ENCODE measurements around the gene MTURN.
"Not testable (repeated sequence)": the region's sequence is repeated elsewhere in the genome, so short reads cannot be mapped to it uniquely, and the experiment has no call there.

MTURN gene

GRCh38 chr7:30181211-30181610 lies 46.4 kb downstream of the MTURN start:
- no peak for DNase-seq

GRCh38 chr7:30181736-30182522 lies 47.1 kb downstream of the MTURN start:
- no peak for DNase-seq

DNA sequence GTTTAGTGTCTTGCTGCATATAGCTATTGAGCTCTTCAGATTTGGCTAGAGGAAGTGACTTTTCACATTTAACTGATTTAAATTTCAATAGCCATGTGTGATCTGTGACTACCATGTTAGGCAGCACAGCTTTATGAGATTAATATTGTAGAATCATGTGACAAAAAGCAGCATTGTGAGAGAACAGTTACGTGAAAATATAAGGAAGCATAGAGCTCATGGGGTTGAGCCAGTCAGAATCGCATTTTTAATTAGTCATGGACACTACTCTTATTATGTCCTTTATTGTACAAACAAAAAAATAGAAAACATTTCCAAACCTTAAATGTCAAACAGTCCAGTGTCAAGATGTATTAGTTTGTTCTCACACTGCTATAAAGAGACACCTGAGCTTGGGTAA lies 48.0 kb downstream of the MTURN start:
- no peak for DNase-seq

- no peak for DNase-seq
These were observed 49.1 kb downstream of the MTURN start for GRCh38 chr7:30183749-30184369.

- DNase-seq: no peak
These were observed 50.2 kb downstream of the MTURN start for GRCh38 chr7:30184791-30185487.

GRCh38 chr7:30185496-30185895 lies 50.7 kb downstream of the MTURN start:
- DNase-seq: no peak

- no peak for DNase-seq
These were observed 51.9 kb downstream of the MTURN start for GRCh38 chr7:30186725-30187124.

GRCh38 chr7:30187513-30187912 lies 52.7 kb downstream of the MTURN start:
- no peak for DNase-seq

DNA sequence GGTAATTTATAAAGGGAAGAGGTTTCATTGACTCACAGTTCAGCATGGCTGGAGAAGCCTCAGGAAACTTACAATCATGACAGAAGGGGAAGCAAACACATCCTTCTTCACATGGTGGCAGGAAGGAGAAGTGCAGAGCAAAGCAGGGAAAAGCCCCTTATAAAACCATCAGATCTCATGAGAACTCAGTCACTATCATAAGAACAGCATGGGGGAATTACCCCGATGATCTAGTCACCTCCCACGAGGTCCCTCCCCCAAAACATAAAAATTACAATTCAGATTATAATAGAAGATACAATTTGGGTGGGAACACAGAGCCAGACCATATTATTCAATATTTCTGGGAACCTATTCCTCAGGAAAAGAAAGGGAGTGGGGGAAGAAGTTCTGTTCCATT lies 53.6 kb downstream of the MTURN start:
- DNase-seq: not testable (repeated sequence)

GRCh38 chr7:30188811-30189210 lies 54.0 kb downstream of the MTURN start:
- no peak for DNase-seq

DNA sequence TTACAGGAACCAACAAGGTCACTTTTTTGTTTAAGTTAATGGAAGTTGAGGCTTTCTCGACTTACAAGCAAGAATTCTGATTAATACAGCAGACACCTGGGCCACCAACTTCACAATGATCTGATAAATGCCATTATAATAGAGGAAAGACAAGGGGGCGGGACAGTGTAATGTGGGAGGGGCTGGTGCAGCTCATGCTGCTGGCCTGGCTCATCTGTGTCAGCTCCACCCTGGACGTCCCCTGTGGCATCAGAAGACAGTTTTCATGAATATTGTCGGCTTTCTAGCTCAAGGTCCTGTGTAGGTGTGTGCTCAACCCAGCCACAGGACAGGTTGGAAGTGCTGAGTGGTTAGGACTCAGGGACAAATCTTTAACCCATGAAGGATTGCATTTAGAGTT lies 57.0 kb downstream of the MTURN start:
- no peak for DNase-seq

- DNase-seq: no peak
These were observed 58.7 kb downstream of the MTURN start for GRCh38 chr7:30193336-30193943.

GRCh38 chr7:30196408-30196807 lies 61.6 kb downstream of the MTURN start:
- no peak for DNase-seq

GRCh38 chr7:30197438-30197837 lies 62.7 kb downstream of the MTURN start:
- no peak for DNase-seq

GRCh38 chr7:30199271-30199670 lies 64.5 kb downstream of the MTURN start:
- no peak for DNase-seq

GRCh38 chr7:30200591-30200990 lies 65.8 kb downstream of the MTURN start:
- no peak for DNase-seq

GRCh38 chr7:30201161-30201666 lies 66.4 kb downstream of the MTURN start:
- no peak for DNase-seq

DNA sequence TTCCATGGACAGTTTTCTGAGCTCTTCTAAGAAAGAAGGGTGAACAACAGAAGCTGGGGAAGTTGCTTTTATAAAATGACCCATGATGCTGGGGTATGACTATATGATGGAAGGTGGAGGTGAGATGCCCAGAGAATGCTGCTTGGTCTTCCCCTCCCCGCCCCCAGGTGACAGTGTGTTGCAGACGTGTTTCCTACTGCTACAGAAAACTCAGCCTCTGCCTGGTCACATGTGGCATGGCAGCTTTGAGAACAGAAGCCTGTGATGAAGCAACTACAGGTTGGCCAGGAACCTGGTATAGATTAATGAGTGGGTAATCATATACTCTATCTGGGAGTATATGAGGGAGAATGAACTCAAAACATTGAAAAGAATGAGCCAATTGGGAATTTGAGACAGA lies 67.1 kb downstream of the MTURN start:
- no peak for DNase-seq

- no peak for DNase-seq
These were observed 67.9 kb downstream of the MTURN start for GRCh38 chr7:30202671-30203070.

DNA sequence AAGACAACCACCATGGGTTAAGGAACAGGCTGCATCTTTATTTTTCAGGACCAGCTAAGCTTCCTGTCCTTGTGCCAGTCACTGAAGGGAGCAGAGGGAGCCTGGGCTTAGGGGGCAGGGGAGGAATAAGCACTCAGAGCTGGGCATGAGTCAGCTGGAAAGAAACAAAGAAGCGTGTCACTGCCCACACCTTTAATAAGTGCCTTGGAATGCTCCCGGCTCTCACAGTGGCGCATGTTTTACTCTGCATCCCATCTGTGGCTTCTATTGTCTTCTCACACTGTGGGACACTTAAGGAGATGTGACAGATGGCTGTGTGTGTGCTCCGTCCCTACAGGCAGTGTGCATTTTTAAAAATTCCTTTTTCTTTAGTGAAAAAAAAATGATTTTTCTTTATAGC lies 71.7 kb downstream of the MTURN start:
- no peak for DNase-seq

DNA sequence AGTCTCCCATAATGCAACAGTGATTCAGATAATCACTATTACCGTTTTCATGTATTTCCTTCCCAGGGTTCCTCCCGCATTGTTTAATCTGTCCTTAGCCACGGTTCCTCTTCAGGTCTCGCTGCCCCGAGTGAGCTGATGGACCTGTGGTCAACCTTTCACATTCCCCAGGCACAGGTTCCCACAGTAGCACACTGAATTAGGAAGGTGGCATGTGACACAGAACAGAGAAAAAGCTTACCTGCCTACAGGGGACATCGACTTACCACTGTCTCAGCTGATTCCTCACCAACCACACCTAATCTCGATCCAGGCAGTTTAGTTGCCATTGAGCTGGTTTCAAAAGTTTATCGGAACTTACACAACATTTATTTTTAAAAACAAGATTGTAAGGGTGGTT lies 72.2 kb downstream of the MTURN start:
- DNase-seq: no peak

- DNase-seq: no peak
These were observed 72.6 kb downstream of the MTURN start for GRCh38 chr7:30207376-30207775.

DNA sequence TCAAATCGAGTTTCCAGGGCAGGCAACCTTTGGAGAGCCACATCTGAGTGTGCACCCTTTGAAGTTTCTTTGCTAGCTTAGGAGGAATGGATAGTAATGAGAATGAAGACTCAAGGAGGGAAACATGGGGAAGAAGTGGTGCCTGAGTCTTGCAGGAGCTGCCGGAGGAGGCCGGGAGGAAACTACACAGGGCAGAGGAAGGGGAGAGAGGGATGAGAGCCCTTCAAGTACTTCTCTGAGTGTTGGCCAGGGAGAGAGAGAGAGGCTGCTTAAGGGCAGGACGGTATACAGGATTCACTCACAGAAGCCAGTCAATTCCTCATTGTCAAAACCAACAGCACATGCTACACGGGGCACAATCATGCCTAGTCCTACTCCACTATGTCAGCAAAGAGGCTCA lies 75.2 kb downstream of the MTURN start:
- no peak for DNase-seq
